HUDEP-2 (cell line): ENCODE measurements around the gene TSGA10.

Experiments used
- DNase-seq, 76 experiments: peaks; one replicate each; lab custom pipeline; 2025; ENCODE audit not compliant: unreplicated experiment in 76 of 76; lab: John Stamatoyannopoulos, UW

Gene TSGA10

DNA sequence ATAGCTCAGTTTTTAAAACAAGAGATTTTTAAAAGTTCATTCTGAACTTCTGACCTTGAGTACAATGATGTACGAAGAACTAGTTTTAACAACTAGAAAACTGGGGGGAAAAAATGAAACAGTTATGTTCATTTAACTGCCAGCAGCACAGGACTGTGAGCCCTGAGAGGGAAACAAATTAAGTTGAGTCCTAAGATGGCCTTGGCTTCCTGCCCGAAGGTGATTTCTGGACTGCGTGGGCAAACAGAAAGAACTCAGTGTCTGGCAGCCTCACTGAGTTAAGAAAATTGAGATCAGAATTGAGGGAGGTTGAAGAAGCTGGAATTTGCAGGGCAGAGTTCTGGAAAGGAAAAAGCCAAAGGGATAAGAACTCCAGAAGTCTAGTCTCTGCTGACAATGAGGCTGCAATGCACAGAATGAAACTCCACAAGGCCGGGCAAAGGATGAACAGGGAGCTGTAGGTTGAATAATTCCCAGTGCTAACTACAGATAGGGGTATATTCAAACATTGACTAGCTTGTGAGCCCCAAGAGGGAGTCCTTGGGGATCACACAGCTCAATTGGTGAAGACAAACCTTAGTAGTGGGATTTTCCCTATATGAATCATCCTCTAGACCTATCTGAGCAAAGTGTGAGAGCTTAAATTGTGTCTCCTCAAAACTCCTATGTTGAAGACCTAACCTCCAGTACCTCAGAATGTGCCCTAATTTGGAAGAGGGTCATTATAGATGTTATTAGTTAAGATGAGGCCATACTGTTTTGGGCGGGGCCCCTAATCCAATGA, 205.6 kb downstream of the TSGA10 start:
- no peak for DNase-seq

DNA sequence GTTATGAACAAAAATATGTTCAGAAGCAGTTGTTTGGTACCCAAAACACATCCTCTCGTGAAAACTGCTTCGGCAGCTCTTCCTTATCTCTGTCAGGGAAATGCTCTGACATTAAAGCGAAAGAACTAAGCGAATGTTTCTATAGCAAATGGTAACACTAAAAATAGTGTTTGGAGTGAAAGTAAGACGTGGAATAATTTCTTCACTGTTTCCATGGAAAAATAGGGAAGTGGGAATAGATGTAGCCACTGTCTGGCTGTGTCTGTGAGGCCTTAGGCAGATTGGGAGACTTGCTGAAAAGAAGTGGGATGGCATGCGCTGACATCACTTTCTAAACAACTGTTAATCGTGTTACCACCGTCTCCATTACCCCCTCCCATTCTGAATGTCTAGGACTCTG, 207.2 kb downstream of the TSGA10 start:
- no peak for DNase-seq
